Skin of body (tissue), 2 donors: Measurements from ENCODE around the gene MBD1. TPM values are rescaled to one million over a fixed set of nuclear protein-coding genes. Genes with fewer than 3 reads are reported as not detected.
"Not testable (repeated sequence)": the region's sequence is repeated elsewhere in the genome, so short reads cannot be mapped to it uniquely, and the experiment has no call there.

Experiments
- DNase-seq: peaks from one replicate; lab custom pipeline; 2025; lab: John Stamatoyannopoulos, UW
- total RNA-seq: library from RNA; depleted of rRNA; stranded (reverse); fragments of >200 nt; gene quantifications from one replicate; pipeline ENCODE4 v1.2.3, GENCODE V29; 2014

MBD1 gene, protein sequence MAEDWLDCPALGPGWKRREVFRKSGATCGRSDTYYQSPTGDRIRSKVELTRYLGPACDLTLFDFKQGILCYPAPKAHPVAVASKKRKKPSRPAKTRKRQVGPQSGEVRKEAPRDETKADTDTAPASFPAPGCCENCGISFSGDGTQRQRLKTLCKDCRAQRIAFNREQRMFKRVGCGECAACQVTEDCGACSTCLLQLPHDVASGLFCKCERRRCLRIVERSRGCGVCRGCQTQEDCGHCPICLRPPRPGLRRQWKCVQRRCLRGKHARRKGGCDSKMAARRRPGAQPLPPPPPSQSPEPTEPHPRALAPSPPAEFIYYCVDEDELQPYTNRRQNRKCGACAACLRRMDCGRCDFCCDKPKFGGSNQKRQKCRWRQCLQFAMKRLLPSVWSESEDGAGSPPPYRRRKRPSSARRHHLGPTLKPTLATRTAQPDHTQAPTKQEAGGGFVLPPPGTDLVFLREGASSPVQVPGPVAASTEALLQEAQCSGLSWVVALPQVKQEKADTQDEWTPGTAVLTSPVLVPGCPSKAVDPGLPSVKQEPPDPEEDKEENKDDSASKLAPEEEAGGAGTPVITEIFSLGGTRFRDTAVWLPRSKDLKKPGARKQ
- total RNA-seq, result 39.9 TPM

DNA sequence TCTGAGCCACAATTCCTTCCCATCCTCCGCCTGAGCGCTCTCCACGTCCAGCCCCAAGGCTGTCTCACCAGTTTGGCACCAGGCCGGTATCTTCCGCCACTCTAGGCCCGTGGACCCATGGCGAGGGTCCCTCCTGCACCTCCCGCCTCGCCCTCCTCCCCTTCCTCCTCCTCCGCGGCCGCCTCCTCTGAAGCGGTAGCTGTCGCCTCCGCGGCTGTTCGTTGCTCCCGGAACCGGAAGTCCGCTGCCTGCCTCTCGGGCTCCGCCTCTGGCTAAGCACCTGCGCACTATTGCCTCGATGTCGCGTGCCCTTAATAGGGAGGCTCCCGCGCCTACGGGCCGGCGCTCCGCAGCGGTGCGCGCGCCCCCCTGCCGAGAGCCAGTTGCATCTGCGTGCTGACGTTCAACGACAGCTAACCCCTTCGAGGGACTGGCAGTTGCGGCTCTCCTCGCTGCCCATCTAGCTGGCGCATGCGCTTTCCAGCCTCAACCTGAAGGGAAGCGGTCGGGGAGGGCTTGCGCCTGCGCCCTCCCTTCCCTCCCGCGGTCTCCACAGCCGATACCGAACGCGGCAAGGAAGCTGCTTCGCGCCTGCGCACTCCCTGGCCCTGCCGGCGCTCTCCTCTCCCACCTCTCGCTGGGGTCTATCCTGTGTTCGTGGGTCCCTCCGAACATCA is at the start of gene MBD1:
Gene MBD1, minus strand, starts transcription at position 229 of the 677 bp plus-strand sequence. CDS start 1,531 bp downstream, outside the sequence.
- DNase-seq, result peak; percentile 98

DNA sequence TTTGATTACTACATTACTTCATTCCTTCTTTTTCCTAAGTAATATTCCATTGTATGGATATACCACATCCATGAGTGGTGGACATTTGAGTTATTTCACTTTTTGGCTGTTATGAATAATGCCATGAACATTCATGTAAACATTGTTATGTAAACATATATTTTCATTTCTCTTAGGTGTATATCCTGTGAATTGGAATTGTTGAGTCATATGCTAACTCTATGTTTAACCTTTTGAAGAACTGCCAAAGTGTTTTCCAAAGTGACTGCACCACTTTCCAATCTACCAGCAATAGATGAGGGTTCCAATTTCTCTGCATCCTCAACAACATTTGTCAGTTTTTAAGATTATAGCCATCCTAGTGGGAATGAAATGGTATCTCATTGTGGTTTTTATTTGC is 48.9 kb upstream of the MBD1 start:
- DNase-seq, result no peak

DNA sequence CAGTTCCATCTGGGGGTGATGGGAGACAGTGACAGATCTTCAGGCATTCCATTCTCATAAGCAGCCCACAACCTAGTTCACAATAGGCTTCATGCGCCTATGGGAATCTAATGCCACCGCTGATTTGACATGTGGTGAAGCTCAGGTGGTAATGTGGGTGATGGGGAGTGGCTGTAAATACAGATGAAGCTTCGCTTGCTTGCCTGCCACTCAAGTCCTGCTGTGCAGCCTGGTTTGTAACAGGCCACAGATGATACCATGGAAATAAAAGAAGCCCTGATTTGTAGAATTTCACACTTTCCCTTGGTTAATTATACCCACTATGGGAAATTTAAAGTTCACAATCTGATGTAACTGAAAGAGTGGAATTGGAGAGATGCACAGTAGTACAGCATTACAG is 46.7 kb upstream of the MBD1 start:
- DNase-seq, result no peak

DNA sequence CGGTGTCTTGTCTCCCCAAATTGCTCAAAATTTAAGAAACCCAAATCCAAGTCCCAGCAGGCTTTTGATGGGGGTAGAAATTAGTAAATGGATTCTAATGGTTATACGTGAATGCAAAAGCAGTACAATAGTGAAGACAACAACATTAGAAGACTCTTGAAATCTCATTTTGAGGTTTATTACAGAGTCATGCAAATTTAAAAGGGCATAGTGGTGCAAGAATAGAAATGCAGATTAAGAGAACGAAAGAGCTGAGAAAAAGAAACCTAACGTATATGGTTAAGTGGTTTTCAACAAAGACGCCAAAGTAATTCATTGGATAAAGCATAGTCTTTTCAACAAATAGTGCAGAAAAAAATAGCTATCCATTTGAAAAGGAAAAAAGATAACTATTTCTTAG is 39.4 kb upstream of the MBD1 start:
- DNase-seq, result no peak

DNA sequence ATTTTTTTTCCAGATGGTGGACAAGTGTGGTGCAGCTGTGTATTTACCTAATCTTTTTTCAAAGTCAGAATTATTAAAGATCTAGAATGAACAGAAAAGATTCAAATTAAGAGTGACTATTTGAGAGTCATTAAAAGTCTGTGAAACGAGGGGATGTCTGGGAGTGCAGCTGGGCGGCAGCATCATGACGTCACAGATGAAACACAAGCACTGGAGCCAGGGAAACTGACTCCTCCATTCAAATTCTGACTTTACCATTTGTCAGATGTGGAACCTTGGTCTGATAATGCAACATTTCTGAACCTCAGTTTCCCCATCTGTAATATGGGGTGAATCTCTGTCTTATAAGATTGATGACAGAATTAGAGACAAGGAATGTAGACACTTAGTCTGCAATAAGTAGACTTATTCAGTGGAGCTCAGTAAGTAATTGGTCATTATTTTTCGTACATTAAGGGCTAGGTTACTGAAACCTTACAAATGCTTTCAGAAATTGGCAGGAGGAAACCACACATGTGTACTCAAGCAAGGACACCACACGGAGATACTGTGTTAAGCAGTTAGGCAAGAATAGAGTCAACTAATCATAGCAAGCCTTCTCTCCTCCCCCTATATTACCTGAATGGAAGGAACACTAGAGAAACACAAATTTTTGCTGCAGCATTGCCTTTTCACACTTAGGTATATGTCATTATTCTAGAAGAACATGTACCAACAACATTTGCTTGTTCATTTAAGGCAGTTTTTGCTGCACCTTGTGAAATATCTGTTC is 34.0 kb upstream of the MBD1 start:
- no peak for DNase-seq

DNA sequence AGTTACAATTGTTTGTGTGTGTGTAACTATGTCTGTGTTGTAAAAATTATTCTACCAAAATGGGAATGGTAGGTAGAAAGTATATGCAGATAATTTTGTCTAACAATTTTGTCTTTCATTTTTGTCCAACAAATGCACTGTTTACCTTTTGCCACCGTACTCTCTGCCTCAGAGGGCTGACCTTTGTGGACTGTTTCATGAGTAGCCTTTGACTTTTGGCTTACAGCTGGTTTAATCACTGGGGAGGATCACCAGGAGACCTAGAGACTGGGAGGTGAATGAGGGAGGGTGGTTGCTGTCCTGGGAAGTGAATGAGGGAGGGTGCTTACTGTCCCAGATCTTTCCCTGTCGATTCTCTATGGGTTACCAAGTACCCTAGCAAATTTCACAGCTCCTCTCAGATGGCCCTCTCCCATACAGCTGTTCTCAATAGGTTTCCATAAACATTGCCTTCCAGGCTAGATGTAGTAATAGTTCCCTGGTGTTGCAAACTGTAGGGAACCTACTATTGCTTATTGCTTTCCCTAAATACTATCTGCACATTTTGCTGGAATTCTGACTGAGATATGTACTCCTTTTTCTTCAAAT is 32.6 kb upstream of the MBD1 start:
- DNase-seq, result no peak

DNA sequence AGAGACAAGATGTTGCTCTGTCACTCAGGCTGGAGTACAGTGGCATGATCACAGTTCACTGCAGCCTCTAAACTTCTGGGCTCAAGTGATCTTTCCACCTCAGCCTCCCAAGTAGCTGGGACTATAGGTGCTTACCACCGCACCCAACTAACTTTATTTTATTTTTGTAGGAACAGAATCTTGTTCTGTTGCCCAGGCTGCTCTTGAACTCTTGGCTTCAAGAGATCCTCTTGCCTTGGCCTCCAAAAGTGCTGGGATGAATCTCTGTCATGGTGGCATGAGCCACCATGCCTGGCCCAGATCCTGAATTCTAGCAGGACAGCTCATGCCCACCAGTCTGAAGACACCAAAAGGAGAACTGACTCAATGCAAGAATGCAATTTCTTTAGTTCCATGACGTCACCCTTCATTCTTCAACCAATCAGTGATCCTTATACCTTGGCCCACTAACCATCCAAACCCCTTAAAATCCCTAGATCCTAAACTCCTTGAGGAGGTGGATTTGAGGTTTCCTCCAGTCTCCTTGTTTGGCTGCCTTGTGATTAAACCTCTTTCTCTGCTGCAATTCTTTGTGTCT is 31.8 kb upstream of the MBD1 start:
- no peak for DNase-seq

DNA sequence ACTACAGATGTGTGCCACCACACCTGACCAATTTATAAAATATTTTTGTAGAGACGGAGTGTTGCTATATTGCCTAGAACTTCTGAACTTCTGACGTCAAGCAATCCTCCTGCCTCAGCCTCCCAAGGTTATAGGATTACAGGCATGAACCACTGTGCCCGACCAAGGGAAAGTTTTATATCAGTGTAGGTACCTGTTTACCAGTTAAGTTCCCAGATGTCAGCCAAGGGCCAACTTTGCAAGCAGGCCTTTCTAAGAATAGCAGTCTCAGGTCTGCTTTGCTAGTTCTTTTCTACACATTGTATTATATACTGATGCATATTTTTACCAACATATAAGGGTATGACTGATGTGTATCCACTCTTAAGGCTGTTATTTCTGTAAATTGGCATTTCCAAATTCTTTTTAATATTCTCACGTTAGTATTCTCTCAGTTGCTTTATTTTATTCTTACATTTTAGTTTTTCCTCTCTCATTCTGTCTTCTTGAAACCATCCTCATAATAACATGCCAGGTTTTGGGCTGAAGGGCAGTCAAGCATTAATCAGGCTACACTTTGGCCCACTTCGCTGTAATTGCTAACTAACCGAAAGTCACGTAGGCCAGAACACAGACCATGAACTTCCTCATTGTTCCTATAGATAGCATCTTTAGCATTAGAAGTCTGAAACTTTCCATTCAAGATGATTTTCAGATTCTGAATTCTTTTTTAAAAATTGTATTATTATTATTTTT is 31.1 kb upstream of the MBD1 start:
- no peak for DNase-seq

DNA sequence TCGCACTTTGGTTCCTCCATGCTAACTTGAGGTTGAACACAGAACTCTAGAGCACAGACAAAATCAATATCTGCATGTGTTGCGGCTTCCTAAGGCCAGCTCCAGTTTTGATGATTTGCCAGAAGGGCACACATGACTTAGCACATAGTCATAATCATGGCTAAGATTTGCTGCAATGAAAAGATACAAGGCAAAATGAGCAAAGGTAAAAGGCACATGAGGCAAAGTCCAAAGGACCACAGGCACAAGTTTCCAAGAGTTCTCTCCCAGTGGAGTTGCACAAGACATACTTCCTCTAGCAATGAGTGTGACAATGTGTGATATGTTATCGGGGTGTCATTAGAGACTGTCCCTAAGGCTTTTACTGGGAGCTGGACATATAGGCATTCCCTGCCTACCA is 30.3 kb upstream of the MBD1 start:
- DNase-seq, result no peak

DNA sequence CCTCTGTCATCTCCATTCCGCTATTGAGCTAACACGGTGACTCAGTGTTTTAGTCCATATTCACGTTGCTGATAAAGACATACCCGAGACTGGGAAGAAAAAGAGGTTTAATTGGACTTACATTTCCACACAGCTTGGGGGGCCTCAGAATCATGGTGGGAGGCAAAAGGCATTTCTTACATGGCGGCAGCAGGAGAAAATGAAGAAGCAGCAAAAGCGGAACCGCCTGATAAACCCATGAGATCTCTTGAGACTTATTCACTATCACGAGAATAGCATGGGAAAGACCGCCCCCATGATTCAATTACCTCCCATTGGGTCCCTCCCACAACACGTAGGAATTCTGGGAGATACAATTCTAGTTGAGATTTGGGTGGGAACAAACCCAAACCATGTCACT is 28.8 kb upstream of the MBD1 start:
- no peak for DNase-seq

DNA sequence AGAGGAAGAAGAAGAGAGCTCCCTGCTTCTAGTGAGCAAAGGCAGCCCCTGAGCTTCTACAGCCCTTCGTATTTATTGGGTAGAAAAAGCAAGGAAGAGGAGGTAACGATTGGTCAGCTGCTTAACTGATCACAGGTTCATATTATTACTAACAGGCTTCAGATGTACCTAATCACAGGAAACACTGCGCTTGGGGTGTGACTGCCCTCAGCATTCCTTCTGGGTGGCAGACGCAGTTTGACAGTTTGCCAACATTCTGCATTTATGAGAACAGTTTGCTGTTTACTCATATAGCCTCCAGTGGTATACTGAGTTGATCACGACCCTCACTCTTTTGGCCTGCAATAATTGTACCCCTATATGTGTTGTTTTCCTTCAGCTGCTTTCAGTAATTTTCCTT is 27.5 kb upstream of the MBD1 start:
- DNase-seq, result not testable (repeated sequence)

DNA sequence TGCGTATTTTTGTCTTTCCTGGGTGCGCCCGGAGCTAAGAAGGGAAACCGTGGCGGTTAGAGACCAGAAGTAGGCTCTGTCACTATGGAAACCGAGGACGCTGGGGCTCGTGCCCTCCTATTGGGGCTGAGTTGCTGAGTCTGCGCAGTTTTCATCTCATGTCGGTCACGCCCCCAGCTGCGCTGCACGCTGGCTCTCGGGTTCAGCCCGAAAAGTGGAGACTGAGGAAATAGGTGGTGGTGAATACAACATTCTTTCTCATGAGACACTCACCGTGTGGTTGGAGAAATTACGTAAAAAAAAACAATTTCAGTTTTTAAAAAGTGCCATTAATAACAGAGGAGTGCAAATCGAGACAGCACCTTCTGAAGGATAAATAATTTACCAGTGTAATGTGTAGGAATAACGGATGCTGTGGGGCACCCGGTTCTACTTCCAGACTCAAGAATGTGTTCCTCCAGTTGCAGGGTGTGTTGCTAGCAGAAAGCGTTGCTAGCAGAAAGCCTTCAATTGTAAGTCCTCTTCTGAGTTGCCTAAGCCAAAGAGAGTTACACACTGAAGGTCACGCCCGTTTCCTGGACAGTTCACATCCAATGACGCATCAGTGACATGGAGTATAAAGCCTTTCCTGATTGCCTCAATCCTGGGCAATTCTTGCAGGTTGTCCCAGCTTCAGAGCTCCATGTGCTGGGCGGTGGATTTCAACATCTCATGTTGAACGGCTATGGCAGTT is 26.6 kb upstream of the MBD1 start:
- DNase-seq, result peak; percentile 46

DNA sequence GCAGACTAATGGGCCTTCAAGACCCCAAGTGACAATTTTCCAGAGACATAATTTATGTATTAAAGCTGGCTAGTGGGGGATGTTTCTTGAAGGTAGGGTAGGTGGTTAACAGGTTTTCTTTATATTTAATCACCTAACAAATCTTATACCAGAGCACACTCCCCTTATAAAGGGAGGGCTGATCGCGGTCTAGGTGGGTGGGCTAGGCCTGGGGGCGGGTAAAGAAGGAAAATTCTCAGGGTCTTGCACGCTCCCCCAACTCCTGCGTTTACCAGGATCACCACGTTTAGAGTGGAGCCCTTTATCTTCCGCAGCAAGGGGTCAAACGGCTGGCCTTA is 26.0 kb upstream of the MBD1 start:
- DNase-seq, result no peak

DNA sequence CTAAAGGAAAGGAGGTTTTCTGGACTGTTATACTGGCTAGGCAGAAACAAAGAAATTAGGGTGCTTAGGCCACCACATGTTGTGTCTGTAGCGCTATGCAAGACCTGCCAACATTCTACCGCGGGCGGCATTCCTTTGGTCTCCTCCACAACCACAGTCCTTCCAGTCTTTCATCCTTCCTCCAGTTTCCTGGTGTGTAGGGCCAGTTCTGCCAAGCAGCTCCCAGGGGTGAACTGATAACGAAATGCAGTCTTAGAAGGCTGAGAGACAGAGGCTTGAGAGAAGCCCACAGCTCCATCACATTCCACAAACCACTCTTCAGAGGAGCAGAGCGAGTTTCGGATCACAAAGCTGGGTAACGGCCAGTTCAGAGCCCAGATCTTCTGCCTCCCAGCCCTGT is 25.6 kb upstream of the MBD1 start:
- DNase-seq, result no peak

DNA sequence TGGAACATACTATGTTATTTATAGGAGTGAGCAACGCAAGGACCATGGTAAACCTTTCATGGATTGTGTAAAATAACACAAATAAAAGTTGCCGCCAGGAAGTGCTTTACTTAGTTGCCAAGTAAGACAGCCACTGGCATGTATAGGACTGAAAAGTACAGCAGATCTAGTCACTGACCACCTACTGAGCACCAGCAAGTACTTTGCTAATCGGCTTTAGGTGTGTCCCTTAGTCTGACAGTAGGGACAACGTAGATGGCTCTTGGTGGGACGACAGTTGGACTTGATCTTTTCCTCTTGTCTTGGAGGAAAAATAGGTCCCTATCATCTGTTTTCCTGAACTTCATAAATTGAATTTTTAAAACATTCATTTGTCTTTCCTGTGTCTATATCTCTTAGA is 19.8 kb upstream of the MBD1 start:
- no peak for DNase-seq

DNA sequence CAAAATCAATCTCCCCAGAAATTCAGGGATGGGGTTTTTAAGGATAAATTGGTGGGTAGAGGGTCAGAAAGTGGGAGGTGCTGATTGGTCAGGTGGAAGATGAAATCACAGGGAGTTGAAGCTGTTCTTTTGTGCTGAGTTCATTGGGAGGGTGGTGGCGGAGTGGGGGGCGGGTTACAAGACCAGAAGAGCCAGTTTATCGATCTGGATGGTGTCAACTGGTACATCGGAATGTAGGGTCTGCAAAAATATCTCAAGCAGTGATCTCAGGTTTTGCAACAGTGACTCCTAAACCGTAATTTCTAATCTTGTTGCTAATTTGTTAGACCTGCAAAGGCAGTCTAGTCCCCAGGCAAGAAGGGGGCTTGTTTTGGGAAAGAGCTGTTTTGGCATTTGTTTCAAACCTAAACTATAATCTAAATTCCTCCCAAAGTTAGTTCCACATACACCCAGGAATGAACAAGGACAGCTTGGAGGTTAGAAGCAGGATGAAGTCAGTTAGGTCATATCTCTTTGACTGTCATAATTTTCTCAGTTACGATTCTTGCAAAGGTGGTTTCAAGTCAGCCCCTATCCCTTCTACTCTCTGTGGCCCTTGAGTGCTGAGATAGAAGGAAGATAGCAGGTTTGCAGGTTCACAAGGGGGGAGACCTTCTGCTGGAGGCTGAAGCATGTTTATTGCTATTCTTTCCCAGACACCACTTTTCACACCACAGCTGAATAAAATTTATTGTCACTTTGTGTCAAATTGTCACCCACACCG is 18.5 kb upstream of the MBD1 start:
- no peak for DNase-seq

DNA sequence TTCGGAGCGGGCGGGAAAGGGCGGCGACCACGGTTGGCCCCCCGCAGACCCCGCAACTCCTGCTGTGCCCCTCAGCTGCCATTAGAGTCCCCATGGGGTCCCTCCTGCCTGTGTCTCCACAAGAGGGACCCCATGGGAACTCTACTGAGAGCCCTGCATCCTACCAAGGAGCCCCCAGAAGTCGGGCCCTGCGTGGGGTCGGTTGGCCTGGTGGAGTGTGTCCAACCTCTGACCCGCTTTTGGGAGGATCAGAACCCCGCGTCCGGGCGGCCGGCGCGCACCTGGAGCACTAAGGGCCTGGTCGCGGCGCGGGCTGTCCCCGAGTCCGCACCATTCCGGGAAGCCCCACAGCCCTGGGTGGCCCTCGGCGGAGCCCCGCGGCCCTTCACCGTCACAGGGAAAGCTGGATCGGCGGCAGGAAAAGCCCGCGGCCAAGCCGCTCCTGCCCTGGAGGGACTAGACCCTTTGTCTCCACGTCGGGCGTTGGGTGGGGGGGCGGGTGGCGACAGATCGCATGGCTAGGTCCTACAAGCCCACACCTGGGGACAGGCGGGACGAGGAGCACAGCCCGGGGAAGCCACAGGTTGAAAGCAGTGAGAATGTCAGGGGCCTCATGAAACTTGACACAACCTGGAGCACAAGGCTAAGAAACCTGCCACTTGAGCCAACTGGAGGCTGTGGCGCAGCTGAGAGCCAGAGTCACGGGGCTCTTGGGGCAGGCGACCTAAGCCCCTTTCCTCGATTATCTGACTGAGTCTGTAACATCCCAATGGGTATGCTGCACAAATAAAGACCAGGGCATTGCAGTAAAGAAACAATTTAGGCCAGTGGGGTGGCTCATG is 17.3 kb upstream of the MBD1 start:
- DNase-seq, result no peak
